Measurements from ENCODE around the gene TRPM3. TPM values are rescaled to one million over a fixed set of nuclear protein-coding genes. Genes with fewer than 3 reads are reported as not detected.

Gene TRPM3
- total and polyA plus RNA-seq, 2 donors: 0.14 to 4.6 TPM

DNA sequence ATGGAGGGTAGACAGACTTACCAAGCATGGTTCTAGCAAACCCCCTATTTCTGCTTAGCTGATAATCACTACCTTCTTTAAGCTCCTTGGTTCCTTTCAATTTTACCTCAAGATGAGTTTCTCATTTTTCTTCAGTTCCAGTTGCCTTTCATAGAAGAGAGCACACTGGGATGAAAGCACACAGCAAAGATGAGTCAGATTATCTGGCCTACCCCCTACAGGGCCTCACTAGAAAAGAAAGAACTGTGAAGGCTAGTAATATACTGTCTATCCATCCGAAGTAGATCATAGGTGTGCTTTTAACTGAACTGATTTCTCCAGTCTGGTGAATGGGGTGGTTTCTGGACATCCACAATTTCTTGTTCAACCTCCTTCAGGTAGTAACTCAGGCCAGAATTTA lies 122.5 kb downstream of the TRPM3 start:
- H3K4me1 ChIP-seq (ENCODE audit: control insufficient read depth in 2 of 2, insufficient read depth in 2 of 2, low read length in 2 of 2): no peaks in the 10 kb centered on the region
- no peak for DNase-seq (ENCODE audit: low read depth in 6 of 9, low spot score in 9 of 9)
- H3K27ac ChIP-seq (ENCODE audit: low read depth in 1 of 2, low read length in 1 of 2): no peak overlapping the region
- no peaks in the 10 kb centered on the region for H3K9me3 ChIP-seq (ENCODE audit: control insufficient read depth in 2 of 2, insufficient read depth in 1 of 2, low read length in 1 of 2)
- no peak overlapping the region for H3K4me3 ChIP-seq (ENCODE audit: low read length in 2 of 2)
- 87% methylated on average over 1 of the region's 1 CpG for WGBS
- no peaks in the 10 kb centered on the region for H3K36me3 ChIP-seq (ENCODE audit: control insufficient read depth in 2 of 2, insufficient read depth in 2 of 2, low read length in 1 of 2)
- no peaks in the 10 kb centered on the region for H3K27me3 ChIP-seq (ENCODE audit: control insufficient read depth in 2 of 2, insufficient read depth in 1 of 2, low read length in 1 of 2)

DNA sequence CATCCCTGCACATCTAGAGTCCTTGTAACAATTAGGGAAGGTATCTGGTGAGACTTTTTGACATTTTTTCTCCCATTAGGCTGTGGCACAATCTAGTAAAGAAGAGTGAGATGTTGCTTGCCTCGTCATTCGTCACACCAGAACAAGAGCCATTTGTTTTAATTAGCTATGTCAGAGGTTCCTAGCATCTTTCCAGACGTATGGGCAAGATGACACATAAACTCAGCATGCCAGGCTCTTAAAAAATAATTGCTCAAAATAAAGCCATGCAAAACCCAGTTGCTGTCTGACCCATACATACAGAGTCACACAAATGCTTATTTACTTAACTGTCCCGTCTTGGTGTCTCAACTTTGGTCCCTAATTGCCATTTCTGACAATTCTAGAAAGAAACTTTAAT lies 125.9 kb downstream of the TRPM3 start:
- Histone ChIP-seq H3K4me3 (ENCODE audit: low read length in 2 of 2) (no peak overlapping the region), H3K9me3 (ENCODE audit: control insufficient read depth in 2 of 2, insufficient read depth in 1 of 2, low read length in 1 of 2) (no peaks in the 10 kb centered on the region), H3K27ac (ENCODE audit: low read depth in 1 of 2, low read length in 1 of 2) (no peak overlapping the region), H3K4me1 (ENCODE audit: control insufficient read depth in 2 of 2, insufficient read depth in 2 of 2, low read length in 2 of 2) (no peaks in the 10 kb centered on the region), H3K27me3 (ENCODE audit: control insufficient read depth in 2 of 2, insufficient read depth in 1 of 2, low read length in 1 of 2) (no peaks in the 10 kb centered on the region), H3K36me3 (ENCODE audit: control insufficient read depth in 2 of 2, insufficient read depth in 2 of 2, low read length in 1 of 2) (no peaks in the 10 kb centered on the region)
- WGBS: 91% methylated on average over 4 of the region's 4 CpGs
- no peak for DNase-seq (ENCODE audit: low read depth in 6 of 9, low spot score in 9 of 9)

DNA sequence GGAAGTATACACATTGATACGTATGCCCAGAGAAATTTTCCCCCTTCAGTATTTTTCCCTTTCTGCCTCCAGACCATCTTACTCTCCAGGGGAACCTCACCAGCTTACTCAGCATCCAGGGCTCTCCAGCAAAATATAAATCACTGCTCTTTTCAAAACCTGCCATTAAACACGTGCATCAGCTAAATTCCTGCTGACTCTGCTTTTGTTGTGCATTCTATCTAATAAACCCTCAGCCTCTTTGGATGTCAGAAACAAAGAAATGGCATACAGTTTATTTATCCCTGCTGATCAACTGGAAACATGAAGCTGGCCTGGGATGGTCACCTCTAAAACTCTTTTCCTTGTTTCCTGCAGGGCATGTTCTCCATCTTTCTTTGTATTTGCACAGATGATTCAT lies 126.8 kb downstream of the TRPM3 start:
- WGBS: 83% methylated on average over 2 of the region's 2 CpGs

DNA sequence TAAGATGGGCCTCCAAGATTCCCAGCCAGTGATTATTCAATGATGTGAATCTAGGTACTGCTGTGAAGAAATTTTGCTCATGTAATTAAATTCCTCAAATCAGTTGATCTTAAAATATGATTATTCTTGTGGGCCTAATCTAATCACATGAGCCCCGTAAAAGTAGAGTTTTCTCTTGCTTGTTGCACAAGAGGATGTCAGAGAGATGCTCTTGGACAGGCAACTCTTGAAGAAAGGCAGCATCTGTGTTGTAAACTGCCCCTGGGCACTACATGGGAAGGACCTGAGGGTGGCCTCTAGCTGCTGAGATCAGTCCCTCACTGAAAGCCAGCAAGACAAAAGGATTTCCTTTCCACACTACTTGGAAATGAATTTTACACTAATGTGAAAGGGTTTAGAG lies 132.9 kb downstream of the TRPM3 start:
- Histone ChIP-seq H3K27me3 (ENCODE audit: control insufficient read depth in 2 of 2, insufficient read depth in 1 of 2, low read length in 1 of 2) (no peaks in the 10 kb centered on the region), H3K4me1 (ENCODE audit: control insufficient read depth in 2 of 2, insufficient read depth in 2 of 2, low read length in 2 of 2) (no peaks in the 10 kb centered on the region), H3K4me3 (ENCODE audit: low read length in 2 of 2) (no peak overlapping the region), H3K27ac (ENCODE audit: low read depth in 1 of 2, low read length in 1 of 2) (no peak overlapping the region), H3K9me3 (ENCODE audit: control insufficient read depth in 2 of 2, insufficient read depth in 1 of 2, low read length in 1 of 2) (no peaks in the 10 kb centered on the region), H3K36me3 (ENCODE audit: control insufficient read depth in 2 of 2, insufficient read depth in 2 of 2, low read length in 1 of 2) (no peaks in the 10 kb centered on the region)
- WGBS: 97% methylated on average over 1 of the region's 1 CpG
- no peak for DNase-seq (ENCODE audit: low read depth in 6 of 9, low spot score in 9 of 9)

More for the DNA sequence above, 126.8 kb downstream of the TRPM3 start:
- no peaks in the 10 kb centered on the region for H3K27me3 ChIP-seq (ENCODE audit: control insufficient read depth in 2 of 2, insufficient read depth in 1 of 2, low read length in 1 of 2)
- H3K27ac ChIP-seq (ENCODE audit: low read depth in 1 of 2, low read length in 1 of 2): no peak overlapping the region
- no peaks in the 10 kb centered on the region for H3K9me3 ChIP-seq (ENCODE audit: control insufficient read depth in 2 of 2, insufficient read depth in 1 of 2, low read length in 1 of 2)
- H3K4me3 ChIP-seq (ENCODE audit: low read length in 2 of 2): no peak overlapping the region
- no peaks in the 10 kb centered on the region for H3K36me3 ChIP-seq (ENCODE audit: control insufficient read depth in 2 of 2, insufficient read depth in 2 of 2, low read length in 1 of 2)
- DNase-seq (ENCODE audit: low read depth in 6 of 9, low spot score in 9 of 9): no peak
- no peaks in the 10 kb centered on the region for H3K4me1 ChIP-seq (ENCODE audit: control insufficient read depth in 2 of 2, insufficient read depth in 2 of 2, low read length in 2 of 2)

GRCh38 chr9:70987986-70988385 lies 133.4 kb downstream of the TRPM3 start:
- DNase-seq (ENCODE audit: low read depth in 6 of 9, low spot score in 9 of 9): no peak
- WGBS: 93% methylated on average over 1 of the region's 1 CpG
- Histone ChIP-seq H3K36me3 (ENCODE audit: control insufficient read depth in 2 of 2, insufficient read depth in 2 of 2, low read length in 1 of 2) (no peaks in the 10 kb centered on the region), H3K9me3 (ENCODE audit: control insufficient read depth in 2 of 2, insufficient read depth in 1 of 2, low read length in 1 of 2) (no peaks in the 10 kb centered on the region), H3K27ac (ENCODE audit: low read depth in 1 of 2, low read length in 1 of 2) (no peak overlapping the region), H3K4me3 (ENCODE audit: low read length in 2 of 2) (no peak overlapping the region), H3K27me3 (ENCODE audit: control insufficient read depth in 2 of 2, insufficient read depth in 1 of 2, low read length in 1 of 2) (no peaks in the 10 kb centered on the region), H3K4me1 (ENCODE audit: control insufficient read depth in 2 of 2, insufficient read depth in 2 of 2, low read length in 2 of 2) (no peaks in the 10 kb centered on the region)

GRCh38 chr9:70986984-70987383 lies 134.4 kb downstream of the TRPM3 start:
- H3K27ac ChIP-seq (ENCODE audit: low read depth in 1 of 2, low read length in 1 of 2): no peak overlapping the region
- no peaks in the 10 kb centered on the region for H3K9me3 ChIP-seq (ENCODE audit: control insufficient read depth in 2 of 2, insufficient read depth in 1 of 2, low read length in 1 of 2)
- no peaks in the 10 kb centered on the region for H3K36me3 ChIP-seq (ENCODE audit: control insufficient read depth in 2 of 2, insufficient read depth in 2 of 2, low read length in 1 of 2)
- no peak for DNase-seq (ENCODE audit: low read depth in 6 of 9, low spot score in 9 of 9)
- 93% methylated on average over 2 of the region's 2 CpGs for WGBS
- H3K27me3 ChIP-seq (ENCODE audit: control insufficient read depth in 2 of 2, insufficient read depth in 1 of 2, low read length in 1 of 2): no peaks in the 10 kb centered on the region
- no peak overlapping the region for H3K4me3 ChIP-seq (ENCODE audit: low read length in 2 of 2)
- no peaks in the 10 kb centered on the region for H3K4me1 ChIP-seq (ENCODE audit: control insufficient read depth in 2 of 2, insufficient read depth in 2 of 2, low read length in 2 of 2)

DNA sequence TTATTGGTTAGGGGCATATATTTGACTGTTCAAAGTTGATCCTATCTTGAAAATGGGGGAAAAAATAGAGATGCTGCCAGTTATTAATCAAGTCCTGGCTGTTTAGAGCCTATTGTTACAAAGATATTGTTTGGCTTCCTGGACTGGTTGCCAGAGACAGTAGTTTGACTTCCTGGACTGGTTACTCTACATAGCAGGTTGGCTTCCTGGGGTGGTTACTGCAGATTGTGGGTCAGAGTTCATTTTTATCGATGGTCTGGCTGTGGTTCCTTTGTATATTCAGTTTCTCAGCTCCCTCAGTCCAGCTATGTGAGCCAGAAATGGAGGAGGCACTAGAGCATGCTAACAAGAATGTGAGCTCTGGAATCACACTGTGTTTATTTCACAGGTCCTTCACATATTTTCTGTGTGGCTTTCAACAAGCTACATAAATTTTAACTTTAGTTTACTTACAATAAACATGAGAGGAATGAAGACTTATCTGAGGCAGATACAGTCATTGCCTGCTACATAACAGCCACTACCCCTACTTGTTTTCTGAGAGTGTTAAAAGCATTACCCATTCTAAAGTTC lies 137.6 kb downstream of the TRPM3 start:
- H3K4me3 ChIP-seq (ENCODE audit: low read length in 2 of 2): no peak overlapping the region
- H3K36me3 ChIP-seq (ENCODE audit: control insufficient read depth in 2 of 2, insufficient read depth in 2 of 2, low read length in 1 of 2): no peaks in the 10 kb centered on the region
- H3K27me3 ChIP-seq (ENCODE audit: control insufficient read depth in 2 of 2, insufficient read depth in 1 of 2, low read length in 1 of 2): no peaks in the 10 kb centered on the region
- H3K27ac ChIP-seq (ENCODE audit: low read depth in 1 of 2, low read length in 1 of 2): no peak overlapping the region
- 73% methylated on average over 1 of the region's 1 CpG for WGBS
- no peaks in the 10 kb centered on the region for H3K4me1 ChIP-seq (ENCODE audit: control insufficient read depth in 2 of 2, insufficient read depth in 2 of 2, low read length in 2 of 2)
- no peaks in the 10 kb centered on the region for H3K9me3 ChIP-seq (ENCODE audit: control insufficient read depth in 2 of 2, insufficient read depth in 1 of 2, low read length in 1 of 2)
- DNase-seq (ENCODE audit: low read depth in 6 of 9, low spot score in 9 of 9): no peak

GRCh38 chr9:70981312-70981711 lies 140.1 kb downstream of the TRPM3 start:
- H3K9me3 ChIP-seq (ENCODE audit: control insufficient read depth in 2 of 2, insufficient read depth in 1 of 2, low read length in 1 of 2): no peaks in the 10 kb centered on the region
- no peaks in the 10 kb centered on the region for H3K27me3 ChIP-seq (ENCODE audit: control insufficient read depth in 2 of 2, insufficient read depth in 1 of 2, low read length in 1 of 2)
- H3K4me1 ChIP-seq (ENCODE audit: control insufficient read depth in 2 of 2, insufficient read depth in 2 of 2, low read length in 2 of 2): no peaks in the 10 kb centered on the region
- H3K4me3 ChIP-seq (ENCODE audit: low read length in 2 of 2): no peak overlapping the region
- WGBS: 70% methylated on average over 1 of the region's 1 CpG
- H3K36me3 ChIP-seq (ENCODE audit: control insufficient read depth in 2 of 2, insufficient read depth in 2 of 2, low read length in 1 of 2): no peaks in the 10 kb centered on the region
- no peak for DNase-seq (ENCODE audit: low read depth in 6 of 9, low spot score in 9 of 9)
- no peak overlapping the region for H3K27ac ChIP-seq (ENCODE audit: low read depth in 1 of 2, low read length in 1 of 2)

DNA sequence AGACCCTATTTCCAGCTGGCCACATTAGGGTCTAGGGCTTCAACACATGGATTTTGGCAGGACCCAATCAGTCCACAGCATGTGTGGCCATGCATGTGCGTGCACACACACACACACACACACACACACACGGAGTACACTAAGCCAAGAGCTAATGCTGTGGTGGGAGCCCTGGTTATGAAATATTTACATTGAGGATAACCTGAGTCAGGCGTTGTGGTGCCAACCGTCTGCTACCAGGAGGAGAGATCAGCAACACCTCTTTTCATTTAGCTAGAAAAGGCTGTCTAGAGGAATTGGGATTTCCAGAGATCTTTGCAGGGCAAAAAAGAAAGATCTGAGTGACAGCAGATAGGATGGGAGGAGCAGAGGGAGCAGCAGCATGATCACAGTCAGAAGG lies 141.5 kb downstream of the TRPM3 start:
- no peak overlapping the region for H3K27ac ChIP-seq (ENCODE audit: low read depth in 1 of 2, low read length in 1 of 2)
- WGBS: 88% methylated on average over 4 of the region's 4 CpGs

DNA sequence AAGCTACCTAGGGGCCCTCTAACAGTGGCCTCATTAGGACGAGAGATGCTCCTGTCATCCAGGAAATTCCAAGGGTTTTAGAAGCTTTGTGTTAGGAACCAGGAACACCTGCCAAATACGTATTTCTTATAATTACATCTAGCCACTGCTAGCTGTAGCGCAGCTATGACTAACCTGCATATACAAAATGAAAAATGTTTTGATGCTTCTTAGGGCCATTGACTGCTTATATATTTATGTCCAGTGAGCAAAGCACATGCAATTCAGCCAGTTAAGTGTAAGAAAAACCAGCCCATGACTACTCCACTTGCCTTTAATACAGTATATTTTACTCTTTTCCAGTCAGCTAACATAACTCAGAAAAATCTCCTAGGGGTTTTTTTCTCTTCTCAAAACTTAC lies 143.3 kb downstream of the TRPM3 start:
- WGBS: 94% methylated on average over 3 of the region's 3 CpGs
- no peaks in the 10 kb centered on the region for H3K27me3 ChIP-seq (ENCODE audit: control insufficient read depth in 2 of 2, insufficient read depth in 1 of 2, low read length in 1 of 2)
- no peak overlapping the region for H3K27ac ChIP-seq (ENCODE audit: low read depth in 1 of 2, low read length in 1 of 2)
- DNase-seq (ENCODE audit: low read depth in 6 of 9, low spot score in 9 of 9): no peak
- H3K9me3 ChIP-seq (ENCODE audit: control insufficient read depth in 2 of 2, insufficient read depth in 1 of 2, low read length in 1 of 2): no peaks in the 10 kb centered on the region
- no peaks in the 10 kb centered on the region for H3K36me3 ChIP-seq (ENCODE audit: control insufficient read depth in 2 of 2, insufficient read depth in 2 of 2, low read length in 1 of 2)
- no peaks in the 10 kb centered on the region for H3K4me1 ChIP-seq (ENCODE audit: control insufficient read depth in 2 of 2, insufficient read depth in 2 of 2, low read length in 2 of 2)
- H3K4me3 ChIP-seq (ENCODE audit: low read length in 2 of 2): no peak overlapping the region

More for the DNA sequence above, 141.5 kb downstream of the TRPM3 start:
- Histone ChIP-seq H3K4me3 (ENCODE audit: low read length in 2 of 2) (no peak overlapping the region), H3K27me3 (ENCODE audit: control insufficient read depth in 2 of 2, insufficient read depth in 1 of 2, low read length in 1 of 2) (no peaks in the 10 kb centered on the region), H3K9me3 (ENCODE audit: control insufficient read depth in 2 of 2, insufficient read depth in 1 of 2, low read length in 1 of 2) (no peaks in the 10 kb centered on the region), H3K4me1 (ENCODE audit: control insufficient read depth in 2 of 2, insufficient read depth in 2 of 2, low read length in 2 of 2) (no peaks in the 10 kb centered on the region), H3K36me3 (ENCODE audit: control insufficient read depth in 2 of 2, insufficient read depth in 2 of 2, low read length in 1 of 2) (no peaks in the 10 kb centered on the region)
- DNase-seq (ENCODE audit: low read depth in 6 of 9, low spot score in 9 of 9): no peak
